OCI-LY7 (cell line): ENCODE measurements around the gene GLYAT. TPM values are rescaled to one million over a fixed set of nuclear protein-coding genes. Genes with fewer than 3 reads are reported as not detected.

Experiments used
- BruUV-seq: library from RNA; stranded (reverse); fragments of 400-500 nt; replicated peaks from 2 replicates; lab custom pipeline; 2021; lab: Mats Ljungman, UMichigan
- CTCF ChIA-PET: fragments of 300-600 bp; sonication (Branson Sonifier 250); formaldehyde crosslinking; loops from one replicate; lab custom pipeline; 2022; ENCODE audit warnings: antibody characterized with exemption; ENCODE audit not compliant: unreplicated experiment; lab: Charles Lee
- POLR2A ChIA-PET: fragments of 300-600 bp; sonication (Branson Sonifier 250); formaldehyde crosslinking; loops from one replicate; lab custom pipeline; 2022; ENCODE audit warnings: antibody characterized with exemption; lab: Charles Lee
- DNase-seq: peaks from one replicate; pipeline ENCODE4 v3.0.0-alpha.2; 2015; ENCODE audit warnings: low spot score
- H2AFZ ChIP-seq: fragments of 200-600 bp; sonication (generic), shearing (Covaris generic); 2 replicates; pipeline ENCODE4 v1.6.1; 2014; ENCODE audit warnings: mild to moderate bottlenecking, antibody characterized with exemption, low read length, moderate library complexity
- H3K27ac ChIP-seq: fragments of 200-600 bp; sonication (generic); 2 replicates; pipeline ENCODE4 v1.5.1; 2014; ENCODE audit warnings: mixed run types, low read depth, mild to moderate bottlenecking, moderate library complexity, low read length, inconsistent platforms; ENCODE audit not compliant: poor library complexity, severe bottlenecking
- H3K36me3 ChIP-seq: fragments of 200-600 bp; sonication (generic); 2 replicates; pipeline ENCODE4 v1.6.1; 2014; ENCODE audit warnings: mild to moderate bottlenecking, antibody characterized with exemption, low read length, moderate library complexity, mixed read lengths; ENCODE audit not compliant: insufficient read depth
- H3K4me1 ChIP-seq: fragments of 200-600 bp; sonication (generic); 2 replicates; pipeline ENCODE4 v1.5.1; 2014; ENCODE audit warnings: mild to moderate bottlenecking, low read length; ENCODE audit not compliant: insufficient read depth, poor library complexity, severe bottlenecking
- H3K4me2 ChIP-seq: fragments of 200-600 bp; sonication (generic); 2 replicates; pipeline ENCODE4 v1.6.1; 2014; ENCODE audit warnings: mild to moderate bottlenecking, low read length
- H3K4me3 ChIP-seq: fragments of 200-600 bp; sonication (generic); 2 replicates; pipeline ENCODE4 v1.5.1; 2014; ENCODE audit warnings: mild to moderate bottlenecking, low read depth, low read length; ENCODE audit not compliant: poor library complexity, severe bottlenecking
- H3K79me2 ChIP-seq: fragments of 200-600 bp; sonication (generic); 2 replicates; pipeline ENCODE4 v1.6.1; 2016; ENCODE audit warnings: low read depth, mild to moderate bottlenecking, low read length, moderate library complexity, mixed read lengths; ENCODE audit not compliant: insufficient read depth
- H3K9me2 ChIP-seq: fragments of 200-600 bp; sonication (generic); 2 replicates; pipeline ENCODE4 v1.6.1; 2016; ENCODE audit warnings: mild to moderate bottlenecking, low read length, mixed read lengths; ENCODE audit not compliant: insufficient read depth
- H3K9me3 ChIP-seq: fragments of 200-600 bp; sonication (generic); 2 replicates; pipeline ENCODE4 v1.6.1; 2014; ENCODE audit warnings: mild to moderate bottlenecking, mixed run types, low read length, mixed read lengths
- H4K20me1 ChIP-seq: fragments of 200-600 bp; sonication (generic); 2 replicates; pipeline ENCODE4 v1.6.1; 2014; ENCODE audit warnings: mild to moderate bottlenecking, antibody characterized with exemption, low read length, moderate library complexity, mixed read lengths; ENCODE audit not compliant: insufficient read depth
- EZH2phosphoT487 ChIP-seq: fragments of 200-600 bp; sonication (generic); IDR thresholded peaks from 2 replicates; pipeline ENCODE4 v1.6.1; 2018; ENCODE audit warnings: low read depth, borderline replicate concordance, mild to moderate bottlenecking, mixed run types, antibody characterized with exemption, low read length, moderate library complexity, mixed read lengths
- intact Hi-C: fragments of 100-400 bp; cut with micrococcal nuclease; formaldehyde crosslinking; loops from one replicate; pipeline ENCODE4 v1.10.0; 2022; ENCODE audit not compliant: unreplicated experiment
- total RNA-seq, 2 experiments: library from RNA; depleted of rRNA in 1 of 2; stranded (reverse); fragments of >200 nt in 1 of 2; shearing (Covaris generic) in 1 of 2; gene quantifications; 2 replicates each; pipeline ENCODE4 v1.2.3, GENCODE V29; 2014 to 2022
- TF ChIP-seq, protein P1 (sequence below): fragments of 200-600 bp; sonication (generic); conservative IDR thresholded peaks from 2 replicates; pipeline ENCODE4 v1.5.1; 2014; ENCODE audit warnings: mild to moderate bottlenecking, antibody characterized with exemption, low read length, moderate library complexity, mixed read lengths

The GLYAT gene
- total RNA-seq, 2 experiments from 2014 or later = not detected

- intact Hi-C loops = no loop called here
- Histone ChIP-seq H3K36me3 (no peaks in the 10 kb centered on the region), H3K27ac (no peak overlapping the region), H3K79me2 (no peaks in the 10 kb centered on the region), H3K4me3 (no peak overlapping the region), H3K4me1 (no peaks in the 10 kb centered on the region), H3K9me2 (no peaks in the 10 kb centered on the region), H3K4me2 (no peak overlapping the region), H2AFZ (no peak overlapping the region), H3K9me3 (no peaks in the 10 kb centered on the region), H4K20me1 (no peaks in the 10 kb centered on the region)
- TF ChIP-seq, protein P1, sequence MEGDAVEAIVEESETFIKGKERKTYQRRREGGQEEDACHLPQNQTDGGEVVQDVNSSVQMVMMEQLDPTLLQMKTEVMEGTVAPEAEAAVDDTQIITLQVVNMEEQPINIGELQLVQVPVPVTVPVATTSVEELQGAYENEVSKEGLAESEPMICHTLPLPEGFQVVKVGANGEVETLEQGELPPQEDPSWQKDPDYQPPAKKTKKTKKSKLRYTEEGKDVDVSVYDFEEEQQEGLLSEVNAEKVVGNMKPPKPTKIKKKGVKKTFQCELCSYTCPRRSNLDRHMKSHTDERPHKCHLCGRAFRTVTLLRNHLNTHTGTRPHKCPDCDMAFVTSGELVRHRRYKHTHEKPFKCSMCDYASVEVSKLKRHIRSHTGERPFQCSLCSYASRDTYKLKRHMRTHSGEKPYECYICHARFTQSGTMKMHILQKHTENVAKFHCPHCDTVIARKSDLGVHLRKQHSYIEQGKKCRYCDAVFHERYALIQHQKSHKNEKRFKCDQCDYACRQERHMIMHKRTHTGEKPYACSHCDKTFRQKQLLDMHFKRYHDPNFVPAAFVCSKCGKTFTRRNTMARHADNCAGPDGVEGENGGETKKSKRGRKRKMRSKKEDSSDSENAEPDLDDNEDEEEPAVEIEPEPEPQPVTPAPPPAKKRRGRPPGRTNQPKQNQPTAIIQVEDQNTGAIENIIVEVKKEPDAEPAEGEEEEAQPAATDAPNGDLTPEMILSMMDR = no peak
- TF ChIP-seq EZH2phosphoT487 = no peak
- no TSS peak for BruUV-seq
- no peak for DNase-seq
- ChIA-PET POLR2A (no interaction called here), CTCF (interaction anchor here (0.8 kb wide), 1 partner anchor 100 kb away, joined by 3 read pairs; no protein-coding TSS in a partner anchor)
Measured at GRCh38 chr11:58771458-58771855, 39.7 kb upstream of the GLYAT start.

DNA sequence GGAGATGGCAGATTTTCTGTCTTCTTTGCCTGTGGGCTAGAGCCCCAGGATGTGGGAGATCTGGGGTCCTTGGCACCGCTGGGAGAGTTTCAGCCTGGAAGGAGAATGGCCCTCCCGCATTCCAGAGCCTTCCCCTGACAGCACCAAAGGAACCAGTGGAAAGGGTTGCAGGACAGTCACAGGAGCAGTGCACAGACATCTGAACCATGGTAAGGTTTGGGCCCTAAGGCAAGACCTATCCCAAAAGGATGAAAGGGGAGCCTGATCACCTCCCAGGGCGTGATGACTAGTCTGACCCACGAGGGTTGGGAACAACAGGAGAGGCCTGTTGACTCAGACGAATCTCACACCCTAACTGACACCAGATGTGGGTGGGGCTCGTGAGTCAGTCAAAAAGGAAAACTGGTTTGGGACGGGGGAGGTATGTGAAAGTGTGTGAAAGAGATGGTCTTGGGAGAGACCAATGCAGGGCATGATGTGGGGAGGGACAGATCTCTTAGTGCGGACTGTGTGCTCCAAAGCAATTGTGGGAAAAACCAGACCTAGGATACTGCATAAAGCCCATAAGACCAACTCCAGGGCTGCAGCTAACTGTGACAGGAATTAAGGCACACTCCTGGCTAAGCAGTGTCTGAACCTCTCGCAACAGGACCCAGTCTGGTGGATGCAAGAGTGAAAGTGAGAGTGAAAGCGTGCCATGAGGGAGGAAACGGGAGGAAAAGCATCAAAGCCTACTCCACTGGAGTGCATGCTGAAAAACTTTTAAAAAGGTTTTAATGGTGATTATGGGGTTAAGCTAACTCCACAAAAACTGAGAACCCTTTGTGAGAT lies 39.1 kb upstream of the GLYAT start:
- Histone ChIP-seq H3K36me3 (no peaks in the 10 kb centered on the region), H4K20me1 (no peaks in the 10 kb centered on the region), H3K27ac (no peak overlapping the region), H2AFZ (no peak overlapping the region), H3K9me2 (no peaks in the 10 kb centered on the region), H3K4me1 (no peaks in the 10 kb centered on the region), H3K4me3 (no peak overlapping the region), H3K9me3 (no peaks in the 10 kb centered on the region), H3K4me2 (no peak overlapping the region), H3K79me2 (no peaks in the 10 kb centered on the region)
- ChIA-PET CTCF (no interaction called here), POLR2A (no interaction called here)
- no TSS peak for BruUV-seq
- DNase-seq = no peak
- TF ChIP-seq EZH2phosphoT487 = no peak
- TF ChIP-seq, protein P1 = no peak
- intact Hi-C loops = no loop called here

DNA sequence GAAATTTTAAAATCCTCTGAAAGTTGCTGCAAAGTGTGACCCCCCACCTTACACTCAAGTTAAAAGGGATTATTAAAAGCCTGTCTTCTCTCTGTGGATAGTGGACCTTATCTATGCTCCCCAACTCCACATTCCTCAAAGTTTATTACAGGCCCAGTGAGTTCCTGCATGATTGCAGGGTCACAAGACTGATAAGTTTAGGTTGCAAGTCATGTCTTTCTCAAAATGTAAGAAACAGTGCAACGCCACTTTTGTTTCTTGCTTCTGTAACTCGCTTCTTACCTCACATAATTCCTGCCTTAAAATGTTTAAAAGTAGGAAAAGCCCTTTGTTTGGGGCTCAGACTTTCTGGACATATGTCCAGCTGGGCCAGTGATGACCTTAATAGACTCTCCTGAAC lies 38.4 kb upstream of the GLYAT start:
- intact Hi-C loops = no loop called here
- DNase-seq = no peak
- Histone ChIP-seq H3K9me2 (no peaks in the 10 kb centered on the region), H3K4me1 (no peaks in the 10 kb centered on the region), H3K27ac (no peak overlapping the region), H4K20me1 (no peaks in the 10 kb centered on the region), H3K4me3 (no peak overlapping the region), H2AFZ (no peak overlapping the region), H3K9me3 (no peaks in the 10 kb centered on the region), H3K79me2 (no peaks in the 10 kb centered on the region), H3K36me3 (no peaks in the 10 kb centered on the region), H3K4me2 (no peak overlapping the region)
- ChIA-PET POLR2A (interaction anchor here (0.7 kb wide), 1 partner anchor 8 kb away, joined by 3 read pairs; no protein-coding TSS in a partner anchor), CTCF (no interaction called here)
- TF ChIP-seq, protein P1 = no peak
- TF ChIP-seq EZH2phosphoT487 = no peak
- no TSS peak for BruUV-seq
